ENCODE results near the gene AIRE. TPM values are rescaled to one million over a fixed set of nuclear protein-coding genes. Genes with fewer than 3 reads are reported as not detected.

AIRE gene
- total RNA-seq, 4 donors from 2014 or later: not detected

- no peaks in the 10 kb centered on the region for H3K36me3 ChIP-seq
- no peak overlapping the region for H3K4me3 ChIP-seq
- WGBS: 88% methylated on average over 12 of the region's 15 CpGs
- H3K27ac ChIP-seq (replicated peaks in 1 of 4): no peak overlapping the region
- H3K4me1 ChIP-seq: peaks cover 14 to 26% (median 23%) of the 10 kb centered on the region in 4 donors
- H3K9me3 ChIP-seq: no peaks in the 10 kb centered on the region
- intact Hi-C loops (cut with DNase I): no loop called here
- peaks cover 0 to 67% (median 0%) of the 10 kb centered on the region in 4 donors for H3K27me3 ChIP-seq
- TF ChIP-seq EP300 (IDR thresholded peaks at IDR 0.05) (no peak), CTCF (IDR thresholded peaks at IDR 0.05) (no peak), POLR2A (IDR thresholded peaks at IDR 0.05; ENCODE audit: low read depth) (no peak), POLR2AphosphoS5 (IDR thresholded peaks at IDR 0.05) (no peak)
- DNase-seq (ENCODE audit: extremely low spot score): no peak
These were observed 7.1 kb downstream of the AIRE start for GRCh38 chr21:44292812-44293195.

GRCh38 chr21:44293551-44294231 is 8.0 kb downstream of the AIRE start:
- peaks cover 0 to 58% (median 0%) of the 10 kb centered on the region in 4 donors for H3K27me3 ChIP-seq
- H3K36me3 ChIP-seq: no peaks in the 10 kb centered on the region
- H3K4me3 ChIP-seq: no peak overlapping the region
- no peaks in the 10 kb centered on the region for H3K9me3 ChIP-seq
- TF ChIP-seq EP300 (IDR thresholded peaks at IDR 0.05) (no peak), CTCF (IDR thresholded peaks at IDR 0.05) (no peak), POLR2A (IDR thresholded peaks at IDR 0.05; ENCODE audit: low read depth) (no peak), POLR2AphosphoS5 (IDR thresholded peaks at IDR 0.05) (no peak)
- DNase-seq (ENCODE audit: extremely low spot score): no peak
- 88% methylated on average over 32 of the region's 33 CpGs for WGBS
- no peak overlapping the region for H3K27ac ChIP-seq (replicated peaks in 1 of 4)
- intact Hi-C loops (cut with DNase I): no loop called here
- H3K4me1 ChIP-seq: peaks cover 16 to 35% (median 26%) of the 10 kb centered on the region in 4 donors

DNA sequence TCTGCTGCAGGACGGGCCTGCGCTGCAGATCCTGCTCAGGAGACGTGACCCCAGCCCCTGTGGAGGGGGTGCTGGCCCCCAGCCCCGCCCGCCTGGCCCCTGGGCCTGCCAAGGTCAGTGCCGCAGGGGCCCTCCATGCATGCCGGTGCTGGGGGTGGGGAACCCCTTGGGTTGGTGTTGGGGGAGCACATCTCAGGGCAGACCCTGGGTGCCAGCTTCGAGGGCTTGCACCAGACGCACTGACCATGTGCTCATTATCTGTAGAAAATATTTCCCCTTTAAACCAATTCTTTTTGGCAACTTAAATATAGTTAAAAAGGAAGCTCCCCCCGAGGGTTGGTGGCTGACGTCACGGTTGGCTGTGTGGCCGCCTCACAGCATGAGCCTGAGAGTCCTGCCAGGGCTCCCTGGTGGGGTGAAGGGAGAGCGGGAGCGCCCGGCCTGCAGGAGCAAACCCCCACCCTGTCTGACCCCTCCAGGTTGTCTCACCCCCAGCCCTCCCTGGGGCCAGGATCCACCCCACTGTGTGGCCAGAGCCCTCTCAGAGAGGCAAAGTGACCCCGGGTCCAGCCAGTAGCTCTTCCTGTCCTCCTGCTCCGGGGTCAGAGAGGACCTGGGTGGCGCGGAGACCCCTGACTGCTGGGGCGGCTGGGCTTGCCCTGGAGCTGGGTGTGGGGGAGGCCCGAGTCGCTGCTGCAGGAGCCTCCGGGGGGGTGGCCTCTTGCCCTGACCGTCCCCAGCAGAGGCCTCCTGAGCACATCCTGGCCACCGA is 8.9 kb downstream of the AIRE start:
- intact Hi-C loops (cut with DNase I): loop anchor here (5.0 kb wide), 1 partner anchor 282 kb away; the partner anchor contains the start of gene TRAPPC10
- DNase-seq (ENCODE audit: extremely low spot score): no peak
- no peaks in the 10 kb centered on the region for H3K9me3 ChIP-seq
- 54% methylated on average over 9 of the region's 26 CpGs for WGBS
- peaks cover 0 to 54% (median 0%) of the 10 kb centered on the region in 4 donors for H3K27me3 ChIP-seq
- no peak overlapping the region for H3K4me3 ChIP-seq
- TF ChIP-seq POLR2A (IDR thresholded peaks at IDR 0.05; ENCODE audit: low read depth) (no peak), POLR2AphosphoS5 (IDR thresholded peaks at IDR 0.05) (no peak), CTCF (IDR thresholded peaks at IDR 0.05) (no peak), EP300 (IDR thresholded peaks at IDR 0.05) (no peak)
- H3K4me1 ChIP-seq: peaks cover 22 to 44% (median 35%) of the 10 kb centered on the region in 4 donors
- H3K36me3 ChIP-seq: no peaks in the 10 kb centered on the region
- no peak overlapping the region for H3K27ac ChIP-seq (replicated peaks in 1 of 4)

GRCh38 chr21:44295163-44295573 is 9.5 kb downstream of the AIRE start:
- Histone ChIP-seq H3K27me3 (peaks cover 0 to 51% (median 0%) of the 10 kb centered on the region in 4 donors), H3K4me1 (peaks cover 22 to 45% (median 36%) of the 10 kb centered on the region in 4 donors), H3K9me3 (no peaks in the 10 kb centered on the region), H3K4me3 (no peak overlapping the region), H3K36me3 (no peaks in the 10 kb centered on the region), H3K27ac (replicated peaks in 1 of 4) (no peak overlapping the region)
- intact Hi-C loops (cut with DNase I): loop anchor here (5.0 kb wide), 1 partner anchor 283 kb away; the partner anchor contains the start of gene TRAPPC10
- 59% methylated on average over 6 of the region's 14 CpGs for WGBS
- no peak for DNase-seq (ENCODE audit: extremely low spot score)
- TF ChIP-seq EP300 (IDR thresholded peaks at IDR 0.05): no peak
- no peak for TF ChIP-seq CTCF (IDR thresholded peaks at IDR 0.05)
- TF ChIP-seq POLR2AphosphoS5 (IDR thresholded peaks at IDR 0.05): no peak
